ENCODE measurements around the gene SYPL2. TPM values are rescaled to one million over a fixed set of nuclear protein-coding genes. Genes with fewer than 3 reads are reported as not detected.

The SYPL2 gene
- total and polyA plus RNA-seq, 4 donors = 0.14 to 4.7 (median 3.7) TPM

GRCh38 chr1:109441069-109441468 lies 25.3 kb upstream of the SYPL2 start:
- Histone ChIP-seq H3K36me3 (ENCODE audit: control insufficient read depth in 4 of 4, insufficient read depth in 3 of 4, low read depth in 1 of 4, low read length in 3 of 4) (no peaks in the 10 kb centered on the region), H3K4me1 (ENCODE audit: control insufficient read depth in 4 of 4, insufficient read depth in 4 of 4, low read length in 3 of 4) (no peaks in the 10 kb centered on the region), H3K27me3 (ENCODE audit: control insufficient read depth in 4 of 4, insufficient read depth in 4 of 4, low read length in 3 of 4) (peaks cover 0 to 2% (median 0%) of the 10 kb centered on the region in 4 donors), H3K9me3 (ENCODE audit: control insufficient read depth in 4 of 4, low read length in 3 of 4) (no peaks in the 10 kb centered on the region), H3K9ac (ENCODE audit: low read depth in 1 of 2, low read length in 2 of 2) (no peak overlapping the region), H3K4me3 (ENCODE audit: low read depth in 1 of 3, low read length in 3 of 3) (no peak overlapping the region), H3K27ac (ENCODE audit: low read depth in 1 of 2, low read length in 2 of 2) (no peak overlapping the region)
- 19% methylated on average over 1 of the region's 1 CpG for WGBS
- TF ChIP-seq REST (IDR thresholded peaks at IDR 0.05) = no peak
- no peak for TF ChIP-seq CTCF (IDR thresholded peaks at IDR 0.05; ENCODE audit: low read depth, low read length, missing input control)
- TF ChIP-seq RXRA (IDR thresholded peaks at IDR 0.05) = no peak
- TF ChIP-seq TAF1 (conservative IDR thresholded peaks at IDR 0.05) = no peak
- TF ChIP-seq GABPA (IDR thresholded peaks at IDR 0.05 in 1 of 2, conservative IDR thresholded peaks at IDR 0.05 in 1 of 2) = no peak
- TF ChIP-seq EGR1 (IDR thresholded peaks at IDR 0.05; ENCODE audit: low read depth in 2 of 2) = no peak
- no peak for TF ChIP-seq JUND (IDR thresholded peaks at IDR 0.05)
- TF ChIP-seq SP1 (IDR thresholded peaks at IDR 0.05) = no peak
- TF ChIP-seq MAX (IDR thresholded peaks at IDR 0.05) = no peak
- no peak for DNase-seq (ENCODE audit: low spot score)

GRCh38 chr1:109443476-109443875 lies 22.9 kb upstream of the SYPL2 start:
- peaks cover 0 to 2% (median 0%) of the 10 kb centered on the region in 4 donors for H3K27me3 ChIP-seq (ENCODE audit: control insufficient read depth in 4 of 4, insufficient read depth in 4 of 4, low read length in 3 of 4)
- no peaks in the 10 kb centered on the region for H3K36me3 ChIP-seq (ENCODE audit: control insufficient read depth in 4 of 4, insufficient read depth in 3 of 4, low read depth in 1 of 4, low read length in 3 of 4)
- no peak overlapping the region for H3K27ac ChIP-seq (ENCODE audit: low read depth in 1 of 2, low read length in 2 of 2)
- no peak for DNase-seq (ENCODE audit: low spot score)
- no peak overlapping the region for H3K9ac ChIP-seq (ENCODE audit: low read depth in 1 of 2, low read length in 2 of 2)
- no peaks in the 10 kb centered on the region for H3K9me3 ChIP-seq (ENCODE audit: control insufficient read depth in 4 of 4, low read length in 3 of 4)
- no peaks in the 10 kb centered on the region for H3K4me1 ChIP-seq (ENCODE audit: control insufficient read depth in 4 of 4, insufficient read depth in 4 of 4, low read length in 3 of 4)
- 81% methylated on average over 2 of the region's 2 CpGs for WGBS
- no peak overlapping the region for H3K4me3 ChIP-seq (ENCODE audit: low read depth in 1 of 3, low read length in 3 of 3)
- no peak for TF ChIP-seq RAD21 (IDR thresholded peaks at IDR 0.05)
- no peak for TF ChIP-seq YY1 (IDR thresholded peaks at IDR 0.05)
- no peak for TF ChIP-seq FOXA1 (IDR thresholded peaks at IDR 0.05)
- TF ChIP-seq TAF1 (conservative IDR thresholded peaks at IDR 0.05) = no peak
- TF ChIP-seq JUND (IDR thresholded peaks at IDR 0.05) = no peak
- no peak for TF ChIP-seq FOXA2 (IDR thresholded peaks at IDR 0.05)
- no peak for TF ChIP-seq RXRA (IDR thresholded peaks at IDR 0.05)
- TF ChIP-seq HNF4G (IDR thresholded peaks at IDR 0.05) = no peak
- TF ChIP-seq CTCF (IDR thresholded peaks at IDR 0.05; ENCODE audit: low read depth, low read length, missing input control) = no peak
- TF ChIP-seq ZBTB33 (IDR thresholded peaks at IDR 0.05) = no peak
- TF ChIP-seq ATF3 (IDR thresholded peaks at IDR 0.05) = no peak
- no peak for TF ChIP-seq REST (IDR thresholded peaks at IDR 0.05)
- no peak for TF ChIP-seq SP1 (IDR thresholded peaks at IDR 0.05)
